Neuronal stem cell (in vitro differentiated cells): ENCODE measurements around the gene SMPDL3B.

Experiments used
- DNase-seq: peaks from one replicate; pipeline ENCODE4 v3.0.0-alpha.2; 2013; ENCODE audit warnings: low spot score
- H2AFZ ChIP-seq: one replicate; pipeline ENCODE4 v1.6.1; 2013; ENCODE audit warnings: mild to moderate bottlenecking, low read length, inconsistent platforms
- H2AK5ac ChIP-seq: 2 replicates; pipeline ENCODE4 v1.6.1; 2013; ENCODE audit warnings: low read depth, mild to moderate bottlenecking, inconsistent platforms, low read length, moderate library complexity, mixed read lengths
- H2BK120ac ChIP-seq: 2 replicates; pipeline ENCODE4 v1.6.1; 2013; ENCODE audit warnings: low read depth, mild to moderate bottlenecking, inconsistent platforms, low read length, moderate library complexity, mixed read lengths
- H2BK12ac ChIP-seq: one replicate; pipeline ENCODE4 v1.6.1; 2013; ENCODE audit warnings: low read length, inconsistent platforms
- H2BK15ac ChIP-seq: 2 replicates; pipeline ENCODE4 v1.6.1; 2013; ENCODE audit warnings: mild to moderate bottlenecking, low read length, inconsistent platforms, mixed read lengths
- H2BK5ac ChIP-seq: one replicate; pipeline ENCODE4 v1.6.1; 2013; ENCODE audit warnings: inconsistent platforms, mild to moderate bottlenecking, low read length, moderate library complexity
- H3K14ac ChIP-seq: one replicate; pipeline ENCODE4 v1.6.1; 2013; ENCODE audit warnings: low read length, inconsistent platforms
- H3K18ac ChIP-seq: 2 replicates; pipeline ENCODE4 v1.6.1; 2013; ENCODE audit warnings: low read length, inconsistent platforms
- H3K23ac ChIP-seq: 2 replicates; pipeline ENCODE4 v1.6.1; 2013; ENCODE audit warnings: low read depth, mild to moderate bottlenecking, mixed read lengths, low read length, inconsistent platforms; ENCODE audit not compliant: poor library complexity
- H3K27ac ChIP-seq: replicated peaks from 3 replicates; pipeline ENCODE4 v1.5.1; 2013; ENCODE audit warnings: low read length, inconsistent platforms
- H3K27me3 ChIP-seq, 3 experiments: 2 replicates each; pipeline ENCODE4 v1.6.1; 2013; ENCODE audit warnings: low read length in 3 of 3, mild to moderate bottlenecking in 2 of 3, inconsistent platforms in 1 of 3, low read depth in 1 of 3, mixed read lengths in 1 of 3, moderate library complexity in 1 of 3; ENCODE audit not compliant: control insufficient read depth in 3 of 3, insufficient read depth in 3 of 3
- H3K36me3 ChIP-seq, 2 donors: replicated peaks in 1 of 2; 2 replicates each; pipeline ENCODE4 v1.6.1; 2013; ENCODE audit warnings: low read length in 2 of 2; ENCODE audit not compliant: control insufficient read depth in 2 of 2, insufficient read depth in 2 of 2
- H3K4ac ChIP-seq: 2 replicates; pipeline ENCODE4 v1.6.1; 2013; ENCODE audit warnings: inconsistent platforms, mild to moderate bottlenecking, low read length, moderate library complexity
- H3K4me1 ChIP-seq, 2 donors: 1 replicate in 1 of 2; 2 replicates in 1 of 2; pipeline ENCODE4 v1.6.1; 2013; ENCODE audit warnings: low read length in 2 of 2, low read depth in 1 of 2; ENCODE audit not compliant: control insufficient read depth in 2 of 2, insufficient read depth in 1 of 2
- H3K4me2 ChIP-seq: one replicate; pipeline ENCODE4 v1.6.1; 2013; ENCODE audit warnings: mild to moderate bottlenecking, low read length, inconsistent platforms; ENCODE audit not compliant: insufficient read depth, poor library complexity, severe bottlenecking
- H3K4me3 ChIP-seq, 2 donors: 2 replicates each; pipeline ENCODE4 v1.5.1; 2013; ENCODE audit warnings: low read length in 2 of 2, mild to moderate bottlenecking in 2 of 2, inconsistent platforms in 1 of 2, moderate library complexity in 1 of 2
- H3K79me1 ChIP-seq: one replicate; pipeline ENCODE4 v1.6.1; 2013; ENCODE audit warnings: low read depth, mild to moderate bottlenecking, inconsistent platforms, low read length, moderate library complexity
- H3K9ac ChIP-seq: one replicate; pipeline ENCODE4 v1.6.1; 2013; ENCODE audit warnings: mild to moderate bottlenecking, low read depth, low read length, inconsistent platforms; ENCODE audit not compliant: poor library complexity
- H3K9me3 ChIP-seq, 2 donors: replicated peaks in 1 of 2; 2 replicates each; pipeline versions ENCODE3 to v1.6.1; 2013; ENCODE audit warnings: low read length in 2 of 2, mild to moderate bottlenecking in 2 of 2, inconsistent platforms in 1 of 2, low read depth in 1 of 2, mixed read lengths in 1 of 2, moderate library complexity in 1 of 2; ENCODE audit not compliant: control insufficient read depth in 2 of 2, insufficient read depth in 1 of 2
- H4K8ac ChIP-seq: one replicate; pipeline ENCODE4 v1.6.1; 2013; ENCODE audit warnings: low read depth, mild to moderate bottlenecking, inconsistent platforms, low read length, moderate library complexity
- H4K91ac ChIP-seq: one replicate; pipeline ENCODE4 v1.6.1; 2013; ENCODE audit warnings: low read length, low read depth, mild to moderate bottlenecking, inconsistent platforms; ENCODE audit not compliant: poor library complexity
- WGBS, 2 donors: extraction: QIAGEN DNeasy Blood & Tissue Kit; methylation state at CpG; one replicate each; pipeline ENCODE4 v1.1.7; 2013; ENCODE audit warnings: missing lambda C conversion rate in 2 of 2, mixed read lengths in 1 of 2; ENCODE audit not compliant: insufficient read length in 2 of 2, insufficient replicate concordance in 1 of 2; ENCODE audit errors: extremely low coverage in 2 of 2; 5-methylcytosine and 5-hydroxymethylcytosine counted together

Gene SMPDL3B

GRCh38 chr1:27949027-27949426 lies 14.2 kb downstream of the SMPDL3B start:
- Histone ChIP-seq H3K18ac (no peak overlapping the region), H4K8ac (no peak overlapping the region), H2AFZ (no peak overlapping the region), H3K4ac (no peak overlapping the region), H2BK120ac (no peak overlapping the region), H3K36me3 (no peaks in the 10 kb centered on the region), H3K27ac (no peak overlapping the region), H3K4me2 (no peak overlapping the region), H3K23ac (no peak overlapping the region), H3K4me1 (peaks cover 0 to 2% of the 10 kb centered on the region in 2 donors), H2BK15ac (peak overlapping the region; percentile 1), H3K9ac (no peak overlapping the region), H3K4me3 (no peak overlapping the region), H4K91ac (no peak overlapping the region), H3K9me3 (no peaks in the 10 kb centered on the region), H3K27me3 (peaks cover 0 to 4% (median 0%) of the 10 kb centered on the region in 3 experiments), H2BK5ac (peak overlapping the region; percentile 11), H3K14ac (no peak overlapping the region), H2BK12ac (no peak overlapping the region), H3K79me1 (no peaks in the 10 kb centered on the region), H2AK5ac (peak overlapping the region; percentile 20)
- DNase-seq, result no peak
- no CpG with 5 or more reads among the region's 8 CpGs for WGBS, 2 donors

- Histone ChIP-seq H2BK15ac (no peak overlapping the region), H3K18ac (no peak overlapping the region)
- WGBS, 2 donors, result no CpG with 5 or more reads among the region's 3 CpGs
Measured at GRCh38 chr1:27951396-27951795, 16.6 kb downstream of the SMPDL3B start.

GRCh38 chr1:27952147-27952546 lies 17.3 kb downstream of the SMPDL3B start:
- peaks cover 0 to 2% of the 10 kb centered on the region in 2 donors for H3K4me1 ChIP-seq
- H3K4me3 ChIP-seq, result no peak overlapping the region
- no peaks in the 10 kb centered on the region for H3K9me3 ChIP-seq
- H3K79me1 ChIP-seq, result no peaks in the 10 kb centered on the region
- H2BK120ac ChIP-seq, result no peak overlapping the region
- no peak for DNase-seq
- no peak overlapping the region for H3K14ac ChIP-seq
- H2BK15ac ChIP-seq, result no peak overlapping the region
- H3K9ac ChIP-seq, result no peak overlapping the region
- H2BK12ac ChIP-seq, result no peak overlapping the region
- no peak overlapping the region for H3K27ac ChIP-seq
- H2BK5ac ChIP-seq, result no peak overlapping the region
- no peak overlapping the region for H2AFZ ChIP-seq
- H3K4me2 ChIP-seq, result no peak overlapping the region
- no peak overlapping the region for H4K91ac ChIP-seq
- no CpG with 5 or more reads among the region's 3 CpGs for WGBS, 2 donors
- no peak overlapping the region for H3K18ac ChIP-seq
- H4K8ac ChIP-seq, result no peak overlapping the region
- no peak overlapping the region for H3K4ac ChIP-seq
- H2AK5ac ChIP-seq, result no peak overlapping the region
- H3K23ac ChIP-seq, result no peak overlapping the region
- no peaks in the 10 kb centered on the region for H3K36me3 ChIP-seq
- H3K27me3 ChIP-seq, result peaks cover 0 to 9% (median 0%) of the 10 kb centered on the region in 3 experiments

More at GRCh38 chr1:27951396-27951795, 16.6 kb downstream of the SMPDL3B start:
- H2BK120ac ChIP-seq, result no peak overlapping the region
- no peak overlapping the region for H3K4me3 ChIP-seq
- H4K91ac ChIP-seq, result no peak overlapping the region
- no peak overlapping the region for H2BK5ac ChIP-seq
- no peak for DNase-seq
- H3K4me2 ChIP-seq, result no peak overlapping the region
- H2AFZ ChIP-seq, result no peak overlapping the region
- no peak overlapping the region for H3K14ac ChIP-seq
- H3K4ac ChIP-seq, result no peak overlapping the region
- no peak overlapping the region for H4K8ac ChIP-seq
- no peak overlapping the region for H3K27ac ChIP-seq
- H3K27me3 ChIP-seq, result peaks cover 0 to 9% (median 0%) of the 10 kb centered on the region in 3 experiments
- H3K4me1 ChIP-seq, result peaks cover 0 to 2% of the 10 kb centered on the region in 2 donors
- no peaks in the 10 kb centered on the region for H3K79me1 ChIP-seq
- no peaks in the 10 kb centered on the region for H3K9me3 ChIP-seq
- H3K36me3 ChIP-seq, result no peaks in the 10 kb centered on the region
- no peak overlapping the region for H3K9ac ChIP-seq
- H2AK5ac ChIP-seq, result no peak overlapping the region
- no peak overlapping the region for H2BK12ac ChIP-seq
- no peak overlapping the region for H3K23ac ChIP-seq

DNA sequence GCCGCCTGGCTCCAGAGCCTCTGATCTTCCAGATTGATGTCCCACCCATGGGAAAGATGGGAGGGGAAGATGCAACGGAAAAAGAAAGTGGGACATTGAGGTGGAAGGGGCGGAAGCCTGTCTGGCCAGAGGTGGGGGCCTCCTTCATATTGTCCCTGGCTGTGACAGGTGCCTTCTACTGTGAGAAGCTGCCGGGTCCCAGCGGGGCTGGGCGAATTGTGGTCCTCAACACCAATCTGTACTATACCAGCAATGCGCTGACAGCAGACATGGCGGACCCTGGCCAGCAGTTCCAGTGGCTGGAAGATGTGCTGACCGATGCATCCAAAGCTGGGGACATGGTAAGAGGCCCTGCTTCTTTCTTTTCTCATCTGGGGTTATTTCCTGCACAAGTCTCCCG lies 19.4 kb downstream of the SMPDL3B start:
- H3K4me2 ChIP-seq, result no peak overlapping the region
- H3K4ac ChIP-seq, result no peak overlapping the region
- no peak for DNase-seq
- H3K9ac ChIP-seq, result no peak overlapping the region
- H2BK12ac ChIP-seq, result no peak overlapping the region
- no peaks in the 10 kb centered on the region for H3K79me1 ChIP-seq
- H3K9me3 ChIP-seq, result no peaks in the 10 kb centered on the region
- no peak overlapping the region for H2BK15ac ChIP-seq
- H3K27me3 ChIP-seq, result peaks cover 0 to 9% (median 0%) of the 10 kb centered on the region in 3 experiments
- no peak overlapping the region for H2BK120ac ChIP-seq
- no peak overlapping the region for H3K23ac ChIP-seq
- H4K91ac ChIP-seq, result no peak overlapping the region
- H3K18ac ChIP-seq, result no peak overlapping the region
- H4K8ac ChIP-seq, result no peak overlapping the region
- H3K4me1 ChIP-seq, result peaks cover 0 to 2% of the 10 kb centered on the region in 2 donors
- no peak overlapping the region for H3K4me3 ChIP-seq
- H3K36me3 ChIP-seq, result no peaks in the 10 kb centered on the region
- no peak overlapping the region for H2BK5ac ChIP-seq
- no peak overlapping the region for H2AK5ac ChIP-seq
- WGBS, 2 donors, result no CpG with 5 or more reads among the region's 10 CpGs
- no peak overlapping the region for H3K27ac ChIP-seq
- no peak overlapping the region for H3K14ac ChIP-seq
- H2AFZ ChIP-seq, result no peak overlapping the region
